Muscle of leg (tissue), 11 donors: Measurements from ENCODE around the gene NPW. TPM values are rescaled to one million over a fixed set of nuclear protein-coding genes. Genes with fewer than 3 reads are reported as not detected.
A peak's percentile ranks its signal among the peaks of the same experiment; 100 is the strongest.

Source experiments
- DNase-seq: peaks from one replicate; pipeline ENCODE4 v3.0.0; 2013
- H3K27ac ChIP-seq: one replicate; pipeline ENCODE4 v1.5.1; 2013; ENCODE audit warnings: mild to moderate bottlenecking, low read length, control low read depth
- H3K27me3 ChIP-seq: one replicate; pipeline ENCODE4 v1.6.1; 2013; ENCODE audit warnings: low read length; ENCODE audit not compliant: control insufficient read depth, insufficient read depth
- H3K36me3 ChIP-seq: one replicate; pipeline ENCODE4 v1.6.1; 2013; ENCODE audit warnings: low read length; ENCODE audit not compliant: control insufficient read depth, insufficient read depth
- H3K4me1 ChIP-seq: one replicate; pipeline ENCODE4 v1.6.1; 2013; ENCODE audit warnings: low read length; ENCODE audit not compliant: control insufficient read depth, insufficient read depth
- H3K4me3 ChIP-seq: one replicate; pipeline ENCODE4 v1.5.1; 2013; ENCODE audit warnings: low read length, control low read depth
- H3K9me3 ChIP-seq: replicated peaks from 2 replicates; pipeline ENCODE4 v1.6.1; 2013; ENCODE audit warnings: low read depth, low read length; ENCODE audit not compliant: control insufficient read depth
- WGBS: methylation state at CpG from one replicate; pipeline ENCODE4 v1.1.5; 2013; ENCODE audit warnings: missing lambda C conversion rate; ENCODE audit not compliant: insufficient coverage; 5-methylcytosine and 5-hydroxymethylcytosine counted together
- polyA plus RNA-seq, 8 donors: library from polyadenylated mRNA; unstranded; fragments of 120-200 nt; gene quantifications; one replicate each; pipeline versions ENCODE4 v1.2.1 to v1.2.3, GENCODE V29; 2013; ENCODE audit warnings: inconsistent platforms in 1 of 8, low replicate concordance in 1 of 8; ENCODE audit not compliant: insufficient read length in 8 of 8, insufficient read depth in 1 of 8
- total RNA-seq: library from RNA; stranded (reverse); fragments of 120-200 nt; gene quantifications from one replicate; pipeline ENCODE4 v1.2.4, GENCODE V29; 2013

Gene NPW
- total and polyA plus RNA-seq, 9 donors, result 0.57 to 5.4 (median 2.3) TPM

DNA sequence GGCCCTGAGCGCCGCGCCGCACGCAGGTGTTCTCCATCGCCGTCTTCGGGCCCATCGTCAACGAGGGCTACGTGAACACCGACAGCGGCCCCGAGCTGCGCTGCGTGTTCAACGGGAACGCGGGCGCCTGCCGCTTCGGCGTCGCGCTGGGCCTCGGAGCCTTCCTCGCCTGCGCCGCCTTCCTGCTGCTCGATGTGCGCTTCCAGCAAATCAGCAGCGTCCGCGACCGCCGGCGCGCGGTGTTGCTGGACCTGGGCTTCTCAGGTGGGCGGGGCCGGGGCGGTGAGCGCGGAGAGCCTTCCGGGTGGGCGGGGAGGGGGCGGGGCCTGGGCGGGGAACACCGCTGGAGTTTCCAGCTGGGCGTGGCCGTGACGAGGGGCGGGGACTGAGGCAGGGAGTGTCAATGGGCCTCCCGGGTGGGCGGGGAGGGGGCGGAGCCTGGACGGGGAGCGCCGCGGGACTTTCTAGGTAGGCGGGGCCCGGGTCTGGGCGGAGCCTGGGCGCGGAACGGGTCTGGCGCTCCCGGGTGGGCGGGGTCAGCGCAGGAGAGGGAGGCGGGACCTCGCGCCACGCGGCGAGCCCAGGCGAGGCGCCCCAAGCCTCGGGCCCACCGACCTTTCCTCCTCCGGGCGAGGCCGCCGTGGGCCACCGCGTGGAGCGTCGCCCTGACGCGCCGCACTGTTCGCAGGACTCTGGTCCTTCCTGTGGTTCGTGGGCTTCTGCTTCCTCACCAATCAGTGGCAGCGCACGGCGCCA lies 27.5 kb upstream of the NPW start:
- peak; percentile 91 for DNase-seq
- no peaks in the 10 kb centered on the region for H3K9me3 ChIP-seq
- peaks cover 10% of the 10 kb centered on the region for H3K36me3 ChIP-seq
- no peak overlapping the region for H3K27ac ChIP-seq
- peak overlapping the region; percentile 33 for H3K4me3 ChIP-seq
- peaks cover 32% of the 10 kb centered on the region for H3K4me1 ChIP-seq
- under 1% methylated on average over 75 of the region's 96 CpGs for WGBS
- H3K27me3 ChIP-seq, result peaks cover 46% of the 10 kb centered on the region

GRCh38 chr16:1992704-1993317 lies 26.8 kb upstream of the NPW start:
- peaks cover 32% of the 10 kb centered on the region for H3K4me1 ChIP-seq
- no peaks in the 10 kb centered on the region for H3K9me3 ChIP-seq
- 25% methylated on average over 49 of the region's 50 CpGs for WGBS
- no peak for DNase-seq
- no peak overlapping the region for H3K4me3 ChIP-seq
- peaks cover 42% of the 10 kb centered on the region for H3K27me3 ChIP-seq
- H3K36me3 ChIP-seq, result peaks cover 12% of the 10 kb centered on the region
- H3K27ac ChIP-seq, result no peak overlapping the region

- H3K4me1 ChIP-seq, result peaks cover 32% of the 10 kb centered on the region
- peaks cover 33% of the 10 kb centered on the region for H3K27me3 ChIP-seq
- no peak overlapping the region for H3K27ac ChIP-seq
- peaks cover 21% of the 10 kb centered on the region for H3K36me3 ChIP-seq
- 100% methylated on average over 1 of the region's 2 CpGs for WGBS
- no peak for DNase-seq
- H3K9me3 ChIP-seq, result no peaks in the 10 kb centered on the region
- no peak overlapping the region for H3K4me3 ChIP-seq
Measured at GRCh38 chr16:1993731-1994131, 25.9 kb upstream of the NPW start.

GRCh38 chr16:1997494-1998359 lies 21.9 kb upstream of the NPW start:
- peaks cover 4% of the 10 kb centered on the region for H3K27me3 ChIP-seq
- WGBS, result 90% methylated on average over 20 of the region's 26 CpGs
- H3K4me3 ChIP-seq, result no peak overlapping the region
- no peak for DNase-seq
- peaks cover 8% of the 10 kb centered on the region for H3K4me1 ChIP-seq
- H3K27ac ChIP-seq, result no peak overlapping the region
- H3K9me3 ChIP-seq, result no peaks in the 10 kb centered on the region
- peaks cover 60% of the 10 kb centered on the region for H3K36me3 ChIP-seq

GRCh38 chr16:1998360-1998835 lies 21.2 kb upstream of the NPW start:
- DNase-seq, result no peak
- WGBS, result 88% methylated on average over 23 of the region's 27 CpGs
- Histone ChIP-seq H3K36me3 (peaks cover 67% of the 10 kb centered on the region), H3K4me1 (peaks cover 14% of the 10 kb centered on the region), H3K9me3 (no peaks in the 10 kb centered on the region), H3K27me3 (no peaks in the 10 kb centered on the region), H3K27ac (no peak overlapping the region), H3K4me3 (no peak overlapping the region)

DNA sequence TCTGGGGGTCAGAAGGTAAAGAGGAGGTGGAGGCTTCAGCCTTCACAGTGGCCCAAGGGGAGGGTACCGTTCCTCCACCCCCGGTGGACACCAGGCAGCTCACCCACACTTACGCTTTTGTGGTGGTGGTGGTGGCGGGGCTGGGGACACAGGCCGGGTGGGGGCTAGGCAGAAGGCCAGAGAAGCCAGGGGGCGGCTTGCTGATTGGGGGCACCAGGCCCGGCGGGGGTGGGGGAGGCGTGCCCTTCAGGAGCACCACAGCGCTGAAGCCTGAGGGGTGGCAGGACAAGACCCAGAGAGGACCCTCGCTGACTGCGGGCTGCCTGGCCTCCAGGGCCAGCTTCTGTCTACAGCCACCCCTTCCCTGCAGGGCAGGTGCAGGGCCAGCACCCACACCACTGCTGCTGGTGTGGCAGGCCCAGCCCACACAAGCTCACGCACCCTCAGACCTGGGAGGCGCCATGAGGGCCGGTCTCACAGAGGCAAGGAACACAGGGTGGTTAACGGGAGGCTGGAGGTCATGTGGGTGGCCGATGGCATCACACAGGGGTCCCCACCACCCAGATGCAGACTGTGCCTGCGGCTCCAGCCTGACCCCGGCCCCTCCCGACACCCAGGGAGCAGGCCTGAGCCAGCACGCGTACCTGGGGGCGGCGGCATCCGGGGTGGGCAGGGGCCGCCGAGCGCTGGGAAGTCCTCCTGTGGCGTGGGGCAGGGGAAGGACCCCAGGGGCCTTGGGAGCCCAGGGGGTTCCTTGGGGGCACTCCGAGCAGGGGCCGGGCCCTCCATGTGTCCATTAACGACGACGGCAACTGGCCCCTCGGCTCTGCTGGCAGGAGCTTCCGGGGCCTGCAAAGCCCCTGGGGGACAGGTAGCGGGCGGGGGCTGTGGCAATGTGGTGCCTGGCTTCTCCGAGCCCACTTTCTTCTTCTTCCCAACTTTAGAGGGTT lies 20.5 kb upstream of the NPW start:
- no peaks in the 10 kb centered on the region for H3K9me3 ChIP-seq
- WGBS, result 90% methylated on average over 39 of the region's 39 CpGs
- no peak overlapping the region for H3K27ac ChIP-seq
- DNase-seq, result no peak
- peaks cover 21% of the 10 kb centered on the region for H3K4me1 ChIP-seq
- no peaks in the 10 kb centered on the region for H3K27me3 ChIP-seq
- H3K4me3 ChIP-seq, result no peak overlapping the region
- peaks cover 69% of the 10 kb centered on the region for H3K36me3 ChIP-seq

GRCh38 chr16:1999866-2000514 lies 19.6 kb upstream of the NPW start:
- H3K27ac ChIP-seq, result no peak overlapping the region
- peaks cover 30% of the 10 kb centered on the region for H3K4me1 ChIP-seq
- peaks cover 69% of the 10 kb centered on the region for H3K36me3 ChIP-seq
- WGBS, result 88% methylated on average over 20 of the region's 28 CpGs
- DNase-seq, result no peak
- no peaks in the 10 kb centered on the region for H3K27me3 ChIP-seq
- no peak overlapping the region for H3K4me3 ChIP-seq
- no peaks in the 10 kb centered on the region for H3K9me3 ChIP-seq

DNA sequence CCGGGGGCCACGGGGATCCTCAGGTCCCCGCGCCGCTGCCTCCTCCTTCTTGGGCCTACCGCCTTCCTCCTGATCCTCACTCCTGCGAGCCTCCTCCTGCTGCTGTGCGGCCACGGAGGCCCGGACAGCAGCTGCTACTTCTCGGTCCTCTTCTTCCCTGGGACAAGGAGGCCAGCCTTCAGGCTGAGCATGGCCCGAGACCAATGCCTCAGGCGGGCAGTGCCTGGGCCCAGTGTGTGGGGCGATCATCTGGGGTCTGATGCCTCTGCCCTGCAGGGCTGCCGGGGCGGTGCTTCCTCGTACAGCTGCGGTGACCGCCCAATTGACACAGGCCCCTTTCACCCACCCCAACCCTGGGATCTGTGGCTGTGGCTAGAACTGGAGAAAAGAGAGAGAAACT lies 18.6 kb upstream of the NPW start:
- H3K36me3 ChIP-seq, result peaks cover 72% of the 10 kb centered on the region
- WGBS, result 92% methylated on average over 14 of the region's 19 CpGs
- H3K9me3 ChIP-seq, result no peaks in the 10 kb centered on the region
- H3K27me3 ChIP-seq, result no peaks in the 10 kb centered on the region
- peaks cover 40% of the 10 kb centered on the region for H3K4me1 ChIP-seq
- no peak overlapping the region for H3K4me3 ChIP-seq
- no peak overlapping the region for H3K27ac ChIP-seq
- DNase-seq, result no peak
